Measurements from ENCODE around the gene TOR1AIP2.
"Not testable (repeated sequence)": the region's sequence is repeated elsewhere in the genome, so short reads cannot be mapped to it uniquely, and the experiment has no call there.

The TOR1AIP2 gene

GRCh38 chr1:179807691-179808485 is 69.7 kb downstream of the TOR1AIP2 start:
- no peak for DNase-seq (ENCODE audit: low spot score)

GRCh38 chr1:179807291-179807690 is 70.3 kb downstream of the TOR1AIP2 start:
- no peak for DNase-seq (ENCODE audit: low spot score)

GRCh38 chr1:179806333-179806732 is 71.3 kb downstream of the TOR1AIP2 start:
- no peak for DNase-seq (ENCODE audit: low spot score)

GRCh38 chr1:179805291-179806195 is 72.1 kb downstream of the TOR1AIP2 start:
- DNase-seq (ENCODE audit: low spot score), result no peak

GRCh38 chr1:179804417-179804816 is 73.2 kb downstream of the TOR1AIP2 start:
- not testable (repeated sequence) for DNase-seq (ENCODE audit: low spot score)

GRCh38 chr1:179803918-179804317 is 73.7 kb downstream of the TOR1AIP2 start:
- DNase-seq (ENCODE audit: low spot score), result no peak

- DNase-seq (ENCODE audit: low spot score), result no peak
Observed at GRCh38 chr1:179803104-179803503, 74.5 kb downstream of the TOR1AIP2 start.

GRCh38 chr1:179800481-179800880 is 77.1 kb downstream of the TOR1AIP2 start:
- no peak for DNase-seq (ENCODE audit: low spot score)

- no peak for DNase-seq (ENCODE audit: low spot score)
Observed at GRCh38 chr1:179798864-179799516, 78.6 kb downstream of the TOR1AIP2 start.

GRCh38 chr1:179798213-179798863 is 79.3 kb downstream of the TOR1AIP2 start:
- DNase-seq (ENCODE audit: low spot score), result no peak

- DNase-seq (ENCODE audit: low spot score), result no peak
Observed at GRCh38 chr1:179794669-179795068, 82.9 kb downstream of the TOR1AIP2 start.

GRCh38 chr1:179794146-179794545 is 83.5 kb downstream of the TOR1AIP2 start:
- no peak for DNase-seq (ENCODE audit: low spot score)

GRCh38 chr1:179793281-179793680 is 84.3 kb downstream of the TOR1AIP2 start:
- DNase-seq (ENCODE audit: low spot score), result no peak

Measured in ecto neural progenitor cell (in vitro differentiated cells).